SK-N-SH (cell line): ENCODE data around the gene CFDP1. TPM values are rescaled to one million over a fixed set of nuclear protein-coding genes. Genes with fewer than 3 reads are reported as not detected.

ENCODE experiments used
- CTCF ChIA-PET: fragments of 300-600, 350-600 bp; formaldehyde crosslinking; extraction: SDS; loops from one replicate; lab custom pipeline; 2021; lab: Yijun Ruan, JAX
- POLR2A ChIA-PET: fragments of 350-600 bp; sonication (Branson Sonifier 250); formaldehyde crosslinking; extraction: SDS; loops from one replicate; lab custom pipeline; 2020; ENCODE audit warnings: antibody characterized with exemption, inconsistent platforms; lab: Yijun Ruan, JAX
- DNase-seq: peaks from one replicate; pipeline ENCODE4 v3.0.0; 2012
- H2AFZ ChIP-seq: fragments of 200-600 bp; sonication (generic); 2 replicates; pipeline ENCODE4 v1.8.1; 2016; ENCODE audit warnings: antibody characterized with exemption, mild to moderate bottlenecking, low read depth
- H3F3A ChIP-seq: fragments of 200-600 bp; sonication (generic); replicated peaks from 2 replicates; pipeline ENCODE3; 2016; ENCODE audit warnings: antibody characterized with exemption, mild to moderate bottlenecking; ENCODE audit not compliant: insufficient read depth
- H3K27ac ChIP-seq, 2 experiments: fragments of 200-500 bp in 1 of 2; fragments of 200-600 bp in 1 of 2; sonication (Bioruptor generic) in 1 of 2; sonication (generic), shearing (Covaris generic) in 1 of 2; 2 replicates each; pipeline versions ENCODE4 v1.5.1 to v1.6.1; 2014 to 2016; ENCODE audit warnings: low read depth in 2 of 2, inconsistent platforms in 1 of 2, low read length in 1 of 2, mild to moderate bottlenecking in 1 of 2, mixed read lengths in 1 of 2
- H3K27me3 ChIP-seq: fragments of 200-600 bp; sonication (generic), shearing (Covaris generic); 2 replicates; pipeline ENCODE4 v1.6.1; 2016; ENCODE audit warnings: mixed run types; ENCODE audit not compliant: insufficient read depth
- H3K36me3 ChIP-seq, 2 experiments: fragments of 200-500 bp in 1 of 2; fragments of 200-600 bp in 1 of 2; sonication (Bioruptor generic) in 1 of 2; sonication (generic) in 1 of 2; replicated peaks in 1 of 2; 2 replicates each; pipeline versions ENCODE3 to v1.5.1; 2014 to 2016; ENCODE audit warnings: low read length in 1 of 2, mild to moderate bottlenecking in 1 of 2; ENCODE audit not compliant: insufficient read depth in 2 of 2, control insufficient read depth in 1 of 2
- H3K4me1 ChIP-seq, 2 experiments: fragments of 200-500 bp in 1 of 2; fragments of 200-600 bp in 1 of 2; sonication (Bioruptor generic) in 1 of 2; sonication (generic), shearing (Covaris generic) in 1 of 2; 2 replicates each; pipeline versions ENCODE4 v1.5.1 to v1.6.1; 2014 to 2016; ENCODE audit warnings: low read depth in 1 of 2, low read length in 1 of 2, mixed run types in 1 of 2; ENCODE audit not compliant: insufficient read depth in 2 of 2, control insufficient read depth in 1 of 2
- H3K4me2 ChIP-seq: fragments of 200-600 bp; sonication (generic), shearing (Covaris generic); 2 replicates; pipeline ENCODE4 v1.6.1; 2017; ENCODE audit warnings: mixed run types
- H3K4me3 ChIP-seq, 2 experiments: fragments of 200-500 bp in 1 of 2; fragments of 200-600 bp in 1 of 2; sonication (Bioruptor generic) in 1 of 2; sonication (generic), shearing (Covaris generic) in 1 of 2; 2 replicates each; pipeline versions ENCODE4 v1.5.1 to v1.8.1; 2014 to 2016; ENCODE audit warnings: low read depth in 2 of 2, inconsistent platforms in 1 of 2, low read length in 1 of 2, mild to moderate bottlenecking in 1 of 2, mixed read lengths in 1 of 2, moderate library complexity in 1 of 2
- H3K79me2 ChIP-seq: fragments of 200-600 bp; sonication (generic); 2 replicates; pipeline ENCODE4 v1.8.1; 2017; ENCODE audit warnings: mild to moderate bottlenecking; ENCODE audit not compliant: insufficient read depth
- H3K9ac ChIP-seq: fragments of 200-600 bp; sonication (generic); 2 replicates; pipeline ENCODE4 v1.6.1; 2017; ENCODE audit warnings: mixed run types
- H3K9me2 ChIP-seq: fragments of 200-600 bp; sonication (generic); 2 replicates; pipeline ENCODE4 v1.6.1; 2017; ENCODE audit warnings: mixed run types
- H3K9me3 ChIP-seq: fragments of 200-600 bp; sonication (generic); 2 replicates; pipeline ENCODE4 v1.6.1; 2017; ENCODE audit warnings: mixed run types, mild to moderate bottlenecking, moderate library complexity
- H4K20me1 ChIP-seq: fragments of 200-600 bp; sonication (generic); 2 replicates; pipeline ENCODE4 v1.6.1; 2017; ENCODE audit warnings: mild to moderate bottlenecking, mixed run types; ENCODE audit not compliant: insufficient read depth
- CHD2 ChIP-seq: fragments of 150-350 bp; IDR thresholded peaks from 2 replicates; pipeline ENCODE4 v1.6.1; 2018; ENCODE audit warnings: low read length; ENCODE audit not compliant: partially characterized antibody
- EP300 ChIP-seq, 2 experiments: IDR thresholded peaks; 2 replicates each; pipeline versions ENCODE4 v1.4.0 to v1.6.1; 2012; ENCODE audit warnings: borderline replicate concordance in 1 of 2, low read depth in 1 of 2, low read length in 1 of 2
- EZH2phosphoT487 ChIP-seq: fragments of 200-600 bp; sonication (generic); IDR thresholded peaks from 2 replicates; pipeline ENCODE4 v1.6.1; 2017; ENCODE audit warnings: low read depth, mixed run types, mild to moderate bottlenecking, antibody characterized with exemption, moderate library complexity, borderline replicate concordance
- FOSL2 ChIP-seq: IDR thresholded peaks from 2 replicates; pipeline ENCODE4 v1.4.0; 2012; ENCODE audit warnings: low read depth, mild to moderate bottlenecking, moderate library complexity, borderline replicate concordance
- FOXM1 ChIP-seq: IDR thresholded peaks from 2 replicates; pipeline ENCODE4 v1.4.0; 2012; ENCODE audit warnings: low read depth, mild to moderate bottlenecking
- GABPA ChIP-seq: IDR thresholded peaks from 2 replicates; pipeline ENCODE4 v1.4.0; 2012; ENCODE audit warnings: low read depth, mild to moderate bottlenecking
- IRF3 ChIP-seq: fragments of 150-350 bp; IDR thresholded peaks from 2 replicates; pipeline ENCODE4 v1.6.1; 2016; ENCODE audit warnings: mild to moderate bottlenecking, low read depth, low read length
- JUND ChIP-seq: IDR thresholded peaks from 2 replicates; pipeline ENCODE4 v1.4.0; 2012
- MAX ChIP-seq: IDR thresholded peaks from 2 replicates; pipeline ENCODE4 v1.4.0; 2012; ENCODE audit warnings: low read depth
- POLR2AphosphoS5 ChIP-seq: IDR thresholded peaks from 2 replicates; pipeline ENCODE4 v1.6.1; 2012; ENCODE audit warnings: low read depth, low read length
- REST ChIP-seq: IDR thresholded peaks from 2 replicates; pipeline ENCODE4 v1.6.1; 2012; ENCODE audit warnings: mild to moderate bottlenecking, low read depth, low read length, moderate library complexity
- SIN3A ChIP-seq: IDR thresholded peaks from 2 replicates; pipeline ENCODE4 v1.6.1; 2012; ENCODE audit warnings: low read depth, mild to moderate bottlenecking, low read length, moderate library complexity, borderline replicate concordance
- SMC3 ChIP-seq: IDR thresholded peaks from 2 replicates; pipeline ENCODE4 v1.6.1; 2012; ENCODE audit warnings: low read depth, low read length, improper control_type of control experiment
- TAF1 ChIP-seq: IDR thresholded peaks from 2 replicates; pipeline ENCODE4 v1.6.1; 2012; ENCODE audit warnings: low read depth, mild to moderate bottlenecking, low read length, moderate library complexity, borderline replicate concordance
- TCF12 ChIP-seq: IDR thresholded peaks from 2 replicates; pipeline ENCODE4 v1.4.0; 2012
- USF1 ChIP-seq: IDR thresholded peaks from 2 replicates; pipeline ENCODE4 v1.4.0; 2012; ENCODE audit warnings: low read depth, borderline replicate concordance
- YY1 ChIP-seq: IDR thresholded peaks from 2 replicates; pipeline ENCODE4 v1.4.0; 2012; ENCODE audit warnings: low read depth, mild to moderate bottlenecking
- WGBS: methylation state at CpG from one replicate; pipeline ENCODE4 v1.1.6; 2017; ENCODE audit warnings: low lambda C conversion rate; 5-methylcytosine and 5-hydroxymethylcytosine counted together
- polyA plus RNA-seq, 3 experiments: library from polyadenylated mRNA; depleted of rRNA; stranded (reverse); fragments of >200 nt; gene quantifications; 2 replicates each; pipeline ENCODE4 v1.2.3, GENCODE V29; 2012

Gene CFDP1
- polyA plus RNA-seq, 1 of the 3 experiments (the other 2 are of a cell fraction), result 46.0 TPM

- 89% methylated on average over 19 of the region's 21 CpGs for WGBS
Observed at GRCh38 chr16:75257886-75258806, 175.2 kb downstream of the CFDP1 start.

More at GRCh38 chr16:75257886-75258806, 175.2 kb downstream of the CFDP1 start:
- Histone ChIP-seq H3K9me2 (no peaks in the 10 kb centered on the region), H3K27ac (peak overlapping the region; percentile 8 to 88; a peak in 2 of 4 replicates), H3K27me3 (no peaks in the 10 kb centered on the region), H3K4me1 (peaks cover 44 to 80% of the 10 kb centered on the region in 2 experiments), H3K79me2 (peaks cover 100% of the 10 kb centered on the region), H3K9me3 (no peaks in the 10 kb centered on the region), H3K4me2 (peak overlapping the region; percentile 44; the same call in 1 of the 2 replicates), H2AFZ (no peak overlapping the region), H3F3A (peaks cover 25% of the 10 kb centered on the region), H3K4me3 (no peak overlapping the region), H4K20me1 (peaks cover 99% of the 10 kb centered on the region), H3K9ac (0 out of 2 replicates have a peak overlapping the region, but pooled peaks have one; percentile 11), H3K36me3 (peaks cover 8 to 11% of the 10 kb centered on the region in 2 experiments)
- DNase-seq, result no peak
- POLR2A ChIA-PET, result no interaction called here
- CTCF ChIA-PET, result no interaction called here
- TF ChIP-seq USF1 (no peak), JUND (no peak), EZH2phosphoT487 (no peak), REST (no peak), GABPA (no peak), MAX (no peak), FOSL2 (no peak), TAF1 (no peak), TCF12 (no peak), SIN3A (no peak), EP300 (IDR thresholded peaks at IDR 0.05; ENCODE audit: borderline replicate concordance in 1 of 2, low read depth in 1 of 2, low read length in 1 of 2) (no peak), IRF3 (no peak), SMC3 (no peak), CHD2 (no peak), POLR2AphosphoS5 (no peak), YY1 (no peak), FOXM1 (no peak)
